ENCODE results near the gene PROX1.

PROX1 gene

DNA sequence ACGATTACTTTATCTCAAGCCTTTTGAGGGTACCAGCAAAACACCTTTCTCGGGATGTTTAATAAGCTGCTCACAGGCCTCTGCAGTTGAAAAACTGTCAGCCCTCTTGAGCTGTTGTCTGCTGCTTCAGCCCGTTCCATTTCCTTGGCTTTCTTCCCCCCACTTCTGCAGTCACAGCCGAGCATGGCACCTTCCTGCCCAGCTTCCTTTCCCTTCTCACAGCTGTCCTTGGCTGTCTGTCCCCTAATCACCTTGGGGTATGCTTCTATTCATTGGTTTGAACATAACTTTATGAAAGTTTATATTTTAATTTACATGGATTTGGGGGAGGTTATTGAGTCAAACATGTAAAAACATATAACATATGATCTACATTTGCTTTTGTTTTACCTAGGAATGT, 6.9 kb upstream of the PROX1 start:
- Histone ChIP-seq H3K27me3 (ENCODE audit: insufficient read depth, insufficient read length) (peaks cover 85% of the 10 kb centered on the region), H3K4me3 (ENCODE audit: insufficient read length, low read depth) (no peak overlapping the region), H3K36me3 (ENCODE audit: insufficient read depth, insufficient read length, low read length) (no peaks in the 10 kb centered on the region), H3K9ac (ENCODE audit: insufficient read length, low read depth) (no peak overlapping the region), H3K9me3 (ENCODE audit: insufficient read depth, low read length) (no peaks in the 10 kb centered on the region), H3K4me1 (ENCODE audit: insufficient read depth, insufficient read length) (peaks cover 3% of the 10 kb centered on the region)
- DNase-seq (ENCODE audit: low read depth, low spot score), result no peak
- TF ChIP-seq SUZ12 (IDR thresholded peaks at IDR 0.05; ENCODE audit: extremely low read depth, insufficient read depth, insufficient read length) (no peak), ZNF274 (IDR thresholded peaks at IDR 0.05; ENCODE audit: low read depth, low read length) (no peak), YY1 (IDR thresholded peaks at IDR 0.05; ENCODE audit: insufficient read depth, insufficient read length) (no peak)

DNA sequence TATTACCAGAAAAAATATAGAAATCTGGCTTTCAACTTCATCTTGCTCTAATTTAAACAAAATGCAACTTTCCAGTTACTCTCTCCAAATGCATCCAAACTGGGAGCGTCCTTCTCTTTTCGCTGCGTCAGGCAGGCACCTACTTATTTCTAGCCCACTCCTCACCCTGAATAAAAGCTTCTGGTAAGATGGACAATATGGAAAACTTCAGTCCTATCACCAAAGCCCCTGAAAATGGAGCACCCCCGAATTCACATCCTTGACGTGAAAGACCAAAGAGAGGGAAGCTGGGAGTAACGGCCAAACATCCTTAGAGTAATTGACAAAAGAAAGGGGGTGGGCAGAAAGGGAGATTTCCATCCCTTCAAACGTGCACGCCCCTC, 5.5 kb upstream of the PROX1 start:
- TF ChIP-seq YY1 (IDR thresholded peaks at IDR 0.05; ENCODE audit: insufficient read depth, insufficient read length), result no peak
- no peak for TF ChIP-seq ZNF274 (IDR thresholded peaks at IDR 0.05; ENCODE audit: low read depth, low read length)
- no peak for TF ChIP-seq SUZ12 (IDR thresholded peaks at IDR 0.05; ENCODE audit: extremely low read depth, insufficient read depth, insufficient read length)
- no peak for DNase-seq (ENCODE audit: low read depth, low spot score)
- peak overlapping the region; percentile 57 for H3K4me3 ChIP-seq (ENCODE audit: insufficient read length, low read depth)
- no peak overlapping the region for H3K9ac ChIP-seq (ENCODE audit: insufficient read length, low read depth)
- peaks cover 98% of the 10 kb centered on the region for H3K27me3 ChIP-seq (ENCODE audit: insufficient read depth, insufficient read length)
- peaks cover 6% of the 10 kb centered on the region for H3K4me1 ChIP-seq (ENCODE audit: insufficient read depth, insufficient read length)
- H3K9me3 ChIP-seq (ENCODE audit: insufficient read depth, low read length), result no peaks in the 10 kb centered on the region
- no peaks in the 10 kb centered on the region for H3K36me3 ChIP-seq (ENCODE audit: insufficient read depth, insufficient read length, low read length)

DNA sequence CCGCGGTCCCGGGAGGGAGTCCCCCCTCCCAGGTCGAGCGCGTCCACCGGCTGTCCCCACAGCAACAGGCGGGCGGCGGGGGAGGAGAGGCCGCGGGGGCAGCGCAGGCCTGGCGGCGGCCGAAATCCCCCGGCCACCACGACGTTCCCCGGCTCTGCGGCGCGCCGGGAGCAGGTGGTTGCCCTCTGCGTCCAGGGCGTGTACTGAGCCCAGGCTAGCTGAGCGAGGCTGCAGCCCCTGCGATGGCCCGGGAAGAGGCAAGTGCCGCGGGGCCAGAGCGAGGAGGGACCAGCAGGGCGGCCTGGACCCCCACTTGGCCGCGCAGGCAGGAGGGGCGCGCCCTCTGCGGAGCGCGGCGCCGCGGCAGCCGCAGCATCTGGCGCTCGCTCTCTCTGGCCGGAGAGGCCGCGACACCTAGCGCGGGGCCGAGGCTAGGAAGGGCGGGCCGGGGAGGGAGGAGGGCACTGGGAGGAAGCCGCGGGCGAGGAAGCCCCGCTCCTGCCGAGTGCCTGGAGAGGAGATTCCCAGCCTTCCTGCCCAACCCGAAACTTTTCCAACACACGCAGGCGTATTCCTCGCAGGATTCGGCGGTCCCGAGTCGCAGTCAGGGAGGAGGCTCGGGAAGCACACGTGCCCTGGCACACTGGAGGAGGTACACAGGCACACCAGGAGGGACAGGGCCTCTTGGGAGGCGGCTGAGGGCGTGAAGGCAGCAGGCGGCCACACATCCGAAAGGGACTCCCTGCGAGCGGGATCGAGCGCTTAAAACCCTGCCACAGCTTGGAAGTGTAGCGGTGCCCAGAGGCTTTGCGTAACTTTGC, 4.9 kb upstream of the PROX1 start:
- Histone ChIP-seq H3K9me3 (ENCODE audit: insufficient read depth, low read length) (no peaks in the 10 kb centered on the region), H3K4me3 (ENCODE audit: insufficient read length, low read depth) (peak overlapping the region; percentile 57), H3K27me3 (ENCODE audit: insufficient read depth, insufficient read length) (peaks cover 93% of the 10 kb centered on the region), H3K36me3 (ENCODE audit: insufficient read depth, insufficient read length, low read length) (no peaks in the 10 kb centered on the region), H3K9ac (ENCODE audit: insufficient read length, low read depth) (peak overlapping the region; percentile 79), H3K4me1 (ENCODE audit: insufficient read depth, insufficient read length) (peaks cover 6% of the 10 kb centered on the region)
- peak; percentile 87 for TF ChIP-seq SUZ12 (IDR thresholded peaks at IDR 0.05; ENCODE audit: extremely low read depth, insufficient read depth, insufficient read length)
- TF ChIP-seq YY1 (IDR thresholded peaks at IDR 0.05; ENCODE audit: insufficient read depth, insufficient read length), result no peak
- DNase-seq (ENCODE audit: low read depth, low spot score), result no peak

DNA sequence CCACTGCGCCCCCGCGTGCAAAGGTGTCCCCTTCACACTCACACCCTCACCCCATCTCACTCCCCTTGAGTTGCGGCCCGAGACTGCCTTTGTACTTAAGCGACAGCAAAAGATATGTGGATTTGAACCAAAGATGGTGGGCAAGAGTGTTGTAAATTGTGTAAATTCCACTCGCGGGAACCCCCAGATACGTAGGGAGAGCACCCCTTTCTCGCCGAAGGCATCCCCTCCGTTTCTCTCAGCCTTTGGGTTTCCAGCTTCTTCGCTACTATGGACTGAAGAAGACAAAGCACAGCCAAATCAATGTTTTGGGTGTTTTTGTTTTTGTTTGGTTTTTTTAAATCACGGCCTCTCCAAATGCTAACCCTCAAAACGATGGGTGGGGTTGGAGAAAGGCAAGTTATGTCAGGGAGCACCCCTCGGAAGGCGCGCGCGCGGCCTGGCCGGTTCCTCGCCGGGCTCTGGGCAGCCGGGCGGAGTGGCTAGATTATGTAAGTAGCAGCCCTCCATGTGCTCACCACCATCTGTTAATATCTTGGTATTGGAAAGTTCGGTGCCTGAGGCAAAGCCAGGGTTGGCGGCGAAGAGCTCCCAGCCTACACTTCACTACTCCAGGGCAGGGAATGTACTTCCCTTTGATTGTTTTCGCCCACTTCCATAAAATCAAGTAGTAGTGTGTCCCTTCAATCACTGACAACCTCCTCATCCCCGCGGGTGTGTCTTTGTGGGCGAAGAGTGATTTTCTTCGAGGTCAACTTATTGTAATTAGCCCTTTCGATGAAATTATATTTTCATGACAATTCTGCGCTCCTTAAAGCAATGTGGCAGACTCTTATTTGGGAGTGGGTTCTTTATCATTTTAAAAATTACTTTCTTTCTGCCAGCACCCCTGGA, 4.0 kb upstream of the PROX1 start:
- Histone ChIP-seq H3K27me3 (ENCODE audit: insufficient read depth, insufficient read length) (peaks cover 85% of the 10 kb centered on the region), H3K9ac (ENCODE audit: insufficient read length, low read depth) (peak overlapping the region; percentile 79), H3K36me3 (ENCODE audit: insufficient read depth, insufficient read length, low read length) (no peaks in the 10 kb centered on the region), H3K4me3 (ENCODE audit: insufficient read length, low read depth) (peak overlapping the region; percentile 57), H3K9me3 (ENCODE audit: insufficient read depth, low read length) (no peaks in the 10 kb centered on the region), H3K4me1 (ENCODE audit: insufficient read depth, insufficient read length) (peaks cover 6% of the 10 kb centered on the region)
- TF ChIP-seq ZNF274 (IDR thresholded peaks at IDR 0.05; ENCODE audit: low read depth, low read length), result no peak
- TF ChIP-seq SUZ12 (IDR thresholded peaks at IDR 0.05; ENCODE audit: extremely low read depth, insufficient read depth, insufficient read length), result peak; percentile 62
- no peak for DNase-seq (ENCODE audit: low read depth, low spot score)

DNA sequence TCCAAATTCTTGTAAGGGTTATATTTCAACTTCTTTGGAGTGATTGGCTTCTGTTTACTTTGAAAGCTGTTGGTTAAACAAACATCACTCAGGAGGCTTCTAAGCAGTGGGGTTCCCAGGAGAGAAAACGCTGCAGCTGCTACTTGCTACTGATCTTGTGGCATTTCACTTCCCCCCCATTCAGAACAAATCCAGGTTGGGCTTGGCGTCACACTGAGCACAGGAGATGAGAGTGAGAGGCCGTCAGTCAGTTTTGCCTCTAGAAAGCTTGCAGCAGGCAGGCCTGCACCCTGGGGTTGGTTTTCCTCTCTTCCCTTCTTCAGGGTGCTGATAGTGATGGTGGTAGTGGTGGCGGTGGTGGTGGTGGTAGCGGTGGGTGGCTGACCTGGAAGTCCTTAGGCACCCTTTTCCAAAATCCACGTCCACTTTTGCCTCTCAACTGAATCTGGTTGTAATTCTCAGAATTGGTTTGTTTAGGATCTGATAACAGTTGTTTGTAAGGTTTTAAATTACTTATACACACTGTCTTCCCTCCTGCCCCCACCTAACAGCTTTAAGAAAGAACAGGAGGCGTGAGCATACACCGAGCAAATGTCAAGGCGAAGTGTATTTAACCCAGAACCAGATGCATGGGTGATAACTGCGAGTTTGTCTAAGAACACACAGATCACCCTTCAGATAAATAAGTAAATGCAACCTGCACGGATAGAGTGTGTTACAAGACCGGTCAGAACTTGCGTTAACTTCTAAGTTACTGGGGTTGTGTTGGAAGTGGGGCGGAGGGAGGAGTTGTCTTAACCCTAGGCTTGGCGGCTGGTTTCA, 3.2 kb upstream of the PROX1 start:
- Histone ChIP-seq H3K4me1 (ENCODE audit: insufficient read depth, insufficient read length) (peaks cover 6% of the 10 kb centered on the region), H3K9ac (ENCODE audit: insufficient read length, low read depth) (peak overlapping the region; percentile 66), H3K36me3 (ENCODE audit: insufficient read depth, insufficient read length, low read length) (no peaks in the 10 kb centered on the region), H3K27me3 (ENCODE audit: insufficient read depth, insufficient read length) (peaks cover 82% of the 10 kb centered on the region), H3K9me3 (ENCODE audit: insufficient read depth, low read length) (no peaks in the 10 kb centered on the region), H3K4me3 (ENCODE audit: insufficient read length, low read depth) (peak overlapping the region; percentile 39)
- no peak for DNase-seq (ENCODE audit: low read depth, low spot score)
- no peak for TF ChIP-seq ZNF274 (IDR thresholded peaks at IDR 0.05; ENCODE audit: low read depth, low read length)
- TF ChIP-seq SUZ12 (IDR thresholded peaks at IDR 0.05; ENCODE audit: extremely low read depth, insufficient read depth, insufficient read length), result no peak
- no peak for TF ChIP-seq YY1 (IDR thresholded peaks at IDR 0.05; ENCODE audit: insufficient read depth, insufficient read length)

DNA sequence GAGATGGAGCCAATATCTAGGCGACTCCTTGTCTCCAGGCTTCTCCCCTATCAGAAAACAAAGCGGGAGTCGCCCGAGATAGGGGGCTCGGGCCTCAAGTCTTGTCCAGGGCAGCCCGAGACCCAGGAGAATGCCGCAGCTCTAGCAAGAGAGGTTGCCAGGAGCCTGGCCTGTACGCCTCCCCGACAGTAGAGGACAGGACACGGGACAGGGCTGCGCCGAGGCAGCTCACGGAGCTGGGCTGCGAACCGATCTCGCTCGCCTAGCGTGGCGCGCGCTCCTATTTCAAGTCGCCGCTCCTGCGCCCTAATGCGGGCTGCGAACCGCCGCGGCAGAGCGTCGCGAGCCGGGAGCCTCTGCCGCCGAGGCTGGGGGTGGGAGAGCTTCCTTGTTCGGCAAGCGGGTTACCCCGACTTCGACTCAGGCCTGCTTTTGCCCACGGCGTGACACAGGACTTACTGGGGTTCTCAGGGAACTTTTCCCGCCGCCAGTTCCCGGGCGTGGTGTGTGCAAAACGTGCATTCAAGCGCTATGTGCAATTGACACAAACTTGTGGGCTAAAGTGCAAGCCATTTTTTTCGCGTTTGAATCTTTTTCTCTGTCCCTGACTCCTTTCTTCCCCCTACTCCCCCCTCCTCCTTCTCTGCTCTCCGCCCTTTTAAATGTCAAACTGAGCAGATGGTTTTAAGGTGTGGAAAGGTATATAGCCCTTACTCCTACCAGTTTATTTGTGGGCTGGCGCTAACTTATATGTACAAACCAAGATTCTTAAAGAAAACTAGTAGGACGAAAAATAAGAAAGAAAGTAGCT, 2.4 kb upstream of the PROX1 start:
- no peaks in the 10 kb centered on the region for H3K36me3 ChIP-seq (ENCODE audit: insufficient read depth, insufficient read length, low read length)
- DNase-seq (ENCODE audit: low read depth, low spot score), result no peak
- peaks cover 79% of the 10 kb centered on the region for H3K27me3 ChIP-seq (ENCODE audit: insufficient read depth, insufficient read length)
- peak; percentile 89 for TF ChIP-seq SUZ12 (IDR thresholded peaks at IDR 0.05; ENCODE audit: extremely low read depth, insufficient read depth, insufficient read length)
- TF ChIP-seq ZNF274 (IDR thresholded peaks at IDR 0.05; ENCODE audit: low read depth, low read length), result no peak
- no peak for TF ChIP-seq YY1 (IDR thresholded peaks at IDR 0.05; ENCODE audit: insufficient read depth, insufficient read length)
- H3K9me3 ChIP-seq (ENCODE audit: insufficient read depth, low read length), result no peaks in the 10 kb centered on the region
- peak overlapping the region; percentile 66 for H3K9ac ChIP-seq (ENCODE audit: insufficient read length, low read depth)
- H3K4me3 ChIP-seq (ENCODE audit: insufficient read length, low read depth), result peak overlapping the region; percentile 39
- peaks cover 9% of the 10 kb centered on the region for H3K4me1 ChIP-seq (ENCODE audit: insufficient read depth, insufficient read length)
